G401.6 (cell line): ENCODE results near the gene PDSS2.
"Not testable (repeated sequence)": the region's sequence is repeated elsewhere in the genome, so short reads cannot be mapped to it uniquely, and the experiment has no call there.

Experiments
- FAIRE-seq: peaks from 2 replicates; lab custom pipeline; 2012; peaks lifted over from hg19 to GRCh38; lab: Jason Lieb, UNC

PDSS2 gene

GRCh38 chr6:107154131-107154800, 305.1 kb downstream of the PDSS2 start:
- no peak for FAIRE-seq

- FAIRE-seq = no peak
Observed at GRCh38 chr6:107152638-107153430, 306.5 kb downstream of the PDSS2 start.

GRCh38 chr6:107144666-107145065, 314.7 kb downstream of the PDSS2 start:
- FAIRE-seq = no peak

- FAIRE-seq = no peak
Observed at GRCh38 chr6:107144014-107144413, 315.4 kb downstream of the PDSS2 start.

GRCh38 chr6:107140581-107140980, 318.8 kb downstream of the PDSS2 start:
- FAIRE-seq = no peak

GRCh38 chr6:107136324-107136723, 323.0 kb downstream of the PDSS2 start:
- FAIRE-seq = not testable (repeated sequence)

GRCh38 chr6:107135048-107135680, 324.2 kb downstream of the PDSS2 start:
- FAIRE-seq = not testable (repeated sequence)

- no peak for FAIRE-seq
Observed at GRCh38 chr6:107132330-107132954, 326.9 kb downstream of the PDSS2 start.

- no peak for FAIRE-seq
Observed at GRCh38 chr6:107129370-107129925, 329.9 kb downstream of the PDSS2 start.

GRCh38 chr6:107128577-107128976, 330.8 kb downstream of the PDSS2 start:
- no peak for FAIRE-seq

GRCh38 chr6:107128175-107128574, 331.2 kb downstream of the PDSS2 start:
- FAIRE-seq = no peak

- FAIRE-seq = no peak
Observed at GRCh38 chr6:107125771-107126170, 333.6 kb downstream of the PDSS2 start.

GRCh38 chr6:107124934-107125348, 334.4 kb downstream of the PDSS2 start:
- no peak for FAIRE-seq

- no peak for FAIRE-seq
Observed at GRCh38 chr6:107123501-107123900, 335.9 kb downstream of the PDSS2 start.

- no peak for FAIRE-seq
Observed at GRCh38 chr6:107122748-107123147, 336.6 kb downstream of the PDSS2 start.

- no peak for FAIRE-seq
Observed at GRCh38 chr6:107121964-107122495, 337.3 kb downstream of the PDSS2 start.

GRCh38 chr6:107121266-107121665, 338.1 kb downstream of the PDSS2 start:
- FAIRE-seq = no peak

GRCh38 chr6:107120404-107120803, 339.0 kb downstream of the PDSS2 start:
- FAIRE-seq = no peak

- FAIRE-seq = no peak
Observed at GRCh38 chr6:107118976-107119375, 340.4 kb downstream of the PDSS2 start.

- not testable (repeated sequence) for FAIRE-seq
Observed at GRCh38 chr6:107118540-107118939, 340.8 kb downstream of the PDSS2 start.

GRCh38 chr6:107116931-107117330, 342.4 kb downstream of the PDSS2 start:
- FAIRE-seq = peak; percentile 28

- FAIRE-seq = peak; percentile 84
Observed at GRCh38 chr6:107116328-107116892, 343.0 kb downstream of the PDSS2 start.
